ENCODE results near the gene MISP.

- TF ChIP-seq CTCF (IDR thresholded peaks at IDR 0.05) (no peak), POLR2AphosphoS5 (IDR thresholded peaks at IDR 0.05; ENCODE audit: low read depth, low read length) (no peak), REST (IDR thresholded peaks at IDR 0.05; ENCODE audit: insufficient read depth in 1 of 2, low read depth in 2 of 2, low read length in 1 of 2) (no peak)
Observed at GRCh38 chr19:803686-804418, 52.9 kb downstream of the MISP start.

Data from Panc1 (cell line).